IMR-90 (cell line): Measurements from ENCODE around the gene MGAT5. TPM values are rescaled to one million over a fixed set of nuclear protein-coding genes. Genes with fewer than 3 reads are reported as not detected.

ENCODE experiments used
- ATAC-seq: fragments of 200-7000 bp; cut with Tn5 transposase; 2 replicates; pipeline ENCODE4 v1.9.1; 2020; ENCODE audit warnings: low read depth, mild to moderate bottlenecking, moderate library complexity
- BruUV-seq: library from RNA; stranded (reverse); fragments of 400-500 nt; replicated peaks from 2 replicates; lab custom pipeline; 2021; lab: Mats Ljungman, UMichigan
- CTCF ChIA-PET: fragments of 300-600 bp; formaldehyde crosslinking; extraction: SDS; loops from one replicate; lab custom pipeline; 2021; ENCODE audit warnings: antibody characterized with exemption; lab: Yijun Ruan, JAX
- POLR2A ChIA-PET: fragments of 300-600 bp; sonication (Branson Sonifier 250); formaldehyde crosslinking; loops from one replicate; lab custom pipeline; 2022; ENCODE audit warnings: antibody characterized with exemption; ENCODE audit not compliant: unreplicated experiment; lab: Charles Lee
- DNase-seq: peaks from one replicate; pipeline ENCODE4 v3.0.0; 2013
- H2AFZ ChIP-seq: replicated peaks from 2 replicates; pipeline ENCODE3; 2013; ENCODE audit warnings: low read length, mild to moderate bottlenecking; ENCODE audit not compliant: poor library complexity
- H2AK5ac ChIP-seq: 2 replicates; pipeline ENCODE4 v1.6.1; 2013; ENCODE audit warnings: low read depth, low read length, inconsistent platforms
- H2AK9ac ChIP-seq: replicated peaks from 2 replicates; pipeline ENCODE3; 2013; ENCODE audit warnings: mild to moderate bottlenecking, low read depth, low read length, moderate library complexity; ENCODE audit not compliant: poor library complexity
- H2BK120ac ChIP-seq: 2 replicates; pipeline ENCODE4 v1.6.1; 2013; ENCODE audit warnings: low read depth, low read length, inconsistent platforms
- H2BK15ac ChIP-seq: 3 replicates; pipeline ENCODE4 v1.6.1; 2013; ENCODE audit warnings: low read depth, low read length, inconsistent platforms
- H2BK20ac ChIP-seq: 2 replicates; pipeline ENCODE4 v1.6.1; 2013; ENCODE audit warnings: low read depth, mild to moderate bottlenecking, inconsistent platforms, low read length, moderate library complexity
- H2BK5ac ChIP-seq: 2 replicates; pipeline ENCODE4 v1.6.1; 2013; ENCODE audit warnings: mild to moderate bottlenecking, low read depth, low read length, inconsistent platforms; ENCODE audit not compliant: poor library complexity, severe bottlenecking
- H3K14ac ChIP-seq: replicated peaks from 2 replicates; pipeline ENCODE4 v1.6.1; 2013; ENCODE audit warnings: low read depth, low read length, inconsistent platforms
- H3K18ac ChIP-seq: 2 replicates; pipeline ENCODE4 v1.6.1; 2013; ENCODE audit warnings: low read depth, low read length, control low read depth
- H3K23ac ChIP-seq: 2 replicates; pipeline ENCODE4 v1.6.1; 2013; ENCODE audit warnings: low read depth, low read length, inconsistent platforms
- H3K27ac ChIP-seq: 2 replicates; pipeline ENCODE4 v1.5.1; 2013; ENCODE audit warnings: mild to moderate bottlenecking, control low read depth, low read length; ENCODE audit not compliant: insufficient read depth
- H3K27me3 ChIP-seq: 2 replicates; pipeline ENCODE4 v1.6.1; 2013; ENCODE audit warnings: low read length; ENCODE audit not compliant: control insufficient read depth, insufficient read depth
- H3K36me3 ChIP-seq: 2 replicates; pipeline ENCODE4 v1.6.1; 2013; ENCODE audit warnings: low read length, mixed read lengths; ENCODE audit not compliant: control insufficient read depth, insufficient read depth
- H3K4ac ChIP-seq: 2 replicates; pipeline ENCODE4 v1.6.1; 2013; ENCODE audit warnings: low read depth, low read length, inconsistent platforms
- H3K4me1 ChIP-seq: 2 replicates; pipeline ENCODE4 v1.6.1; 2013; ENCODE audit warnings: low read length, mixed read lengths; ENCODE audit not compliant: control insufficient read depth, insufficient read depth
- H3K4me2 ChIP-seq: 2 replicates; pipeline ENCODE4 v1.6.1; 2013; ENCODE audit warnings: low read depth, mild to moderate bottlenecking, control low read depth, low read length, moderate library complexity
- H3K4me3 ChIP-seq: 2 replicates; pipeline ENCODE4 v1.5.1; 2013; ENCODE audit warnings: low read depth, mild to moderate bottlenecking, control low read depth, low read length, moderate library complexity; ENCODE audit not compliant: insufficient read depth
- H3K56ac ChIP-seq: 2 replicates; pipeline ENCODE4 v1.6.1; 2013; ENCODE audit warnings: low read length, inconsistent platforms; ENCODE audit not compliant: insufficient read depth; ENCODE audit errors: extremely low read depth
- H3K79me1 ChIP-seq, 2 experiments: 2 replicates each; pipeline ENCODE4 v1.6.1; 2013; ENCODE audit warnings: low read length in 2 of 2, inconsistent platforms in 1 of 2, low read depth in 1 of 2
- H3K9ac ChIP-seq: 2 replicates; pipeline ENCODE4 v1.6.1; 2013; ENCODE audit warnings: low read depth, low read length, control low read depth
- H3K9me1 ChIP-seq: 2 replicates; pipeline ENCODE4 v1.6.1; 2013; ENCODE audit warnings: low read length, inconsistent platforms; ENCODE audit not compliant: insufficient read depth
- H3K9me3 ChIP-seq: 2 replicates; pipeline ENCODE4 v1.6.1; 2013; ENCODE audit warnings: low read length; ENCODE audit not compliant: control insufficient read depth, insufficient read depth
- H4K20me1 ChIP-seq: 2 replicates; pipeline ENCODE4 v1.6.1; 2013; ENCODE audit warnings: low read length, inconsistent platforms; ENCODE audit not compliant: insufficient read depth
- H4K5ac ChIP-seq: 2 replicates; pipeline ENCODE4 v1.6.1; 2013; ENCODE audit warnings: mild to moderate bottlenecking, low read depth, low read length, control low read depth
- H4K8ac ChIP-seq, 2 experiments: 2 replicates each; pipeline ENCODE4 v1.6.1; 2013; ENCODE audit warnings: low read depth in 2 of 2, low read length in 2 of 2, control low read depth in 1 of 2, inconsistent platforms in 1 of 2
- H4K91ac ChIP-seq: 2 replicates; pipeline ENCODE4 v1.6.1; 2013; ENCODE audit warnings: low read depth, low read length, inconsistent platforms; ENCODE audit not compliant: insufficient read depth
- BHLHE40 ChIP-seq: fragments of 150-350 bp; IDR thresholded peaks from 2 replicates; pipeline ENCODE4 v1.6.1; 2016; ENCODE audit warnings: mild to moderate bottlenecking, low read depth, low read length
- CHD1 ChIP-seq: IDR thresholded peaks from 2 replicates; pipeline ENCODE4 v1.6.1; 2012; ENCODE audit warnings: low read depth, low read length, improper control_type of control experiment
- ELK1 ChIP-seq: fragments of 150-350 bp; IDR thresholded peaks from 2 replicates; pipeline ENCODE4 v1.6.1; 2016; ENCODE audit warnings: low read depth, mild to moderate bottlenecking, low read length, moderate library complexity, borderline replicate concordance
- MAZ ChIP-seq: IDR thresholded peaks from 2 replicates; pipeline ENCODE4 v1.6.1; 2012; ENCODE audit warnings: low read depth, mild to moderate bottlenecking, low read length, improper control_type of control experiment, moderate library complexity, borderline replicate concordance
- POLR2A ChIP-seq: IDR thresholded peaks from 2 replicates; pipeline ENCODE4 v1.6.1; 2012; ENCODE audit warnings: mild to moderate bottlenecking, low read depth, low read length
- USF2 ChIP-seq: fragments of 150-350 bp; IDR thresholded peaks from 2 replicates; pipeline ENCODE4 v1.6.1; 2017; ENCODE audit warnings: mild to moderate bottlenecking, antibody characterized with exemption, low read length, low read depth
- WGBS, 2 experiments: methylation state at CpG; one replicate each; pipeline versions ENCODE4 v1.1.5 to v1.1.7; 2013; ENCODE audit warnings: missing lambda C conversion rate in 2 of 2; ENCODE audit not compliant: insufficient read length in 1 of 2; ENCODE audit errors: extremely low coverage in 2 of 2; 5-methylcytosine and 5-hydroxymethylcytosine counted together
- dilution Hi-C: fragments of 300-500 bp; cut with HindIII; formaldehyde crosslinking; loops from one replicate; pipeline ENCODE4 v1.14.3; 2018; ENCODE audit warnings: low sequenced_read_pairs; ENCODE audit not compliant: unreplicated experiment
- in situ Hi-C: fragments of 300-500 bp; cut with MboI; formaldehyde crosslinking; loops from 3 replicates; pipeline ENCODE4 v1.14.3; 2019; ENCODE audit warnings: low sequenced_read_pairs, inconsistent platforms, mixed read lengths
- intact Hi-C: fragments of 100-400 bp; cut with micrococcal nuclease; formaldehyde crosslinking; loops from 2 replicates; pipeline ENCODE4 v1.10.0; 2022
- polyA plus RNA-seq, 3 experiments: library from polyadenylated mRNA; depleted of rRNA; stranded (reverse); fragments of >200 nt; gene quantifications; 2 replicates each; pipeline ENCODE4 v1.2.3, GENCODE V29; 2012; ENCODE audit warnings: low replicate concordance in 1 of 3
- total RNA-seq: library from RNA; depleted of rRNA; stranded (reverse); fragments of >200 nt; gene quantifications from 2 replicates; pipeline ENCODE4 v1.2.3, GENCODE V29; 2012

MGAT5 gene
- total and polyA plus RNA-seq, 2 of the 4 experiments (the other 2 are of a cell fraction), result 22.9 to 59.9 TPM

- DNase-seq (peak; percentile 59), ATAC-seq (peak; percentile 45; the same call in 1 of the 2 replicates)
- 0 out of 2 replicates have a peak overlapping the region, but pooled peaks have one; percentile 2 for H3K4ac ChIP-seq
- dilution Hi-C loops, result no loop called here
- H2BK5ac ChIP-seq, result no peak overlapping the region
- H3K14ac ChIP-seq, result no peak overlapping the region
- H2AK9ac ChIP-seq, result no peak overlapping the region
- TSS peak; percentile 1 for BruUV-seq
- H4K20me1 ChIP-seq, result no peaks in the 10 kb centered on the region
- no peak overlapping the region for H4K91ac ChIP-seq
- no peaks in the 10 kb centered on the region for H3K9me3 ChIP-seq
- H3K4me3 ChIP-seq, result no peak overlapping the region
- no peak overlapping the region; the same call in 2 of the 3 replicates for H2BK15ac ChIP-seq
- H2BK120ac ChIP-seq, result peak overlapping the region; percentile 21; the same call in 1 of the 2 replicates
- ChIA-PET POLR2A (no interaction called here), CTCF (no interaction called here)
- H3K79me1 ChIP-seq, result peaks cover 0 to 5% of the 10 kb centered on the region in 2 experiments; a peak in 1 of 4 replicates
- no peaks in the 10 kb centered on the region for H3K27me3 ChIP-seq
- no peak overlapping the region for H3K56ac ChIP-seq
- peaks cover 8% of the 10 kb centered on the region for H3K4me1 ChIP-seq
- no peak overlapping the region for H4K8ac ChIP-seq
- no peak overlapping the region for H3K27ac ChIP-seq
- peaks cover 7% of the 10 kb centered on the region for H3K9me1 ChIP-seq
- in situ Hi-C loops, result no loop called here
- 63% methylated on average over 3 of the region's 10 CpGs; no CpG with 5 or more reads in 1 of the 2 experiments for whole genome bisulfite sequencing, 2 experiments
- no peak overlapping the region for H3K9ac ChIP-seq
- TF ChIP-seq USF2, result no peak
- TF ChIP-seq BHLHE40, result no peak
- TF ChIP-seq CHD1, result no peak
- no peak for TF ChIP-seq MAZ
- no peak for TF ChIP-seq ELK1
- no peak for TF ChIP-seq POLR2A
- no peak overlapping the region for H2AFZ ChIP-seq
- intact Hi-C loops, result no loop called here
- H4K5ac ChIP-seq, result no peak overlapping the region; the same call in 1 of the 2 replicates
- peak overlapping the region; percentile 16; the same call in 1 of the 2 replicates for H2BK20ac ChIP-seq
- H3K36me3 ChIP-seq, result peaks cover 29% of the 10 kb centered on the region
- no peak overlapping the region for H3K18ac ChIP-seq
- 0 out of 2 replicates have a peak overlapping the region, but pooled peaks have one; percentile 18 for H3K4me2 ChIP-seq
- H3K23ac ChIP-seq, result no peak overlapping the region
- no peak overlapping the region for H2AK5ac ChIP-seq
Observed at GRCh38 chr2:134359367-134360081, 105.7 kb downstream of the MGAT5 start.
